DOHH2 (cell line): ENCODE results near the gene KCNAB3.

Source experiments
- CTCF ChIP-seq: fragments of 200-600 bp; sonication (generic); IDR thresholded peaks from one replicate; pipeline ENCODE4 v1.5.1; 2014; ENCODE audit warnings: antibody characterized with exemption, mild to moderate bottlenecking, low read depth, low read length; ENCODE audit not compliant: poor library complexity, severe bottlenecking
- EZH2phosphoT487 ChIP-seq: fragments of 200-600 bp; sonication (generic); IDR thresholded peaks from 2 replicates; pipeline ENCODE4 v1.6.1; 2017; ENCODE audit warnings: borderline replicate concordance, mild to moderate bottlenecking, antibody characterized with exemption, low read length, moderate library complexity, mixed read lengths

- TF ChIP-seq CTCF (no peak), EZH2phosphoT487 (no peak)
Observed at GRCh38 chr17:7929158-7930023, at the start of gene KCNAB3.
